Measurements from ENCODE around the gene PTGFRN. TPM values are rescaled to one million over a fixed set of nuclear protein-coding genes. Genes with fewer than 3 reads are reported as not detected.

The PTGFRN gene
- total RNA-seq, 1 experiment from 2014 or later, result 60.6 TPM

DNA sequence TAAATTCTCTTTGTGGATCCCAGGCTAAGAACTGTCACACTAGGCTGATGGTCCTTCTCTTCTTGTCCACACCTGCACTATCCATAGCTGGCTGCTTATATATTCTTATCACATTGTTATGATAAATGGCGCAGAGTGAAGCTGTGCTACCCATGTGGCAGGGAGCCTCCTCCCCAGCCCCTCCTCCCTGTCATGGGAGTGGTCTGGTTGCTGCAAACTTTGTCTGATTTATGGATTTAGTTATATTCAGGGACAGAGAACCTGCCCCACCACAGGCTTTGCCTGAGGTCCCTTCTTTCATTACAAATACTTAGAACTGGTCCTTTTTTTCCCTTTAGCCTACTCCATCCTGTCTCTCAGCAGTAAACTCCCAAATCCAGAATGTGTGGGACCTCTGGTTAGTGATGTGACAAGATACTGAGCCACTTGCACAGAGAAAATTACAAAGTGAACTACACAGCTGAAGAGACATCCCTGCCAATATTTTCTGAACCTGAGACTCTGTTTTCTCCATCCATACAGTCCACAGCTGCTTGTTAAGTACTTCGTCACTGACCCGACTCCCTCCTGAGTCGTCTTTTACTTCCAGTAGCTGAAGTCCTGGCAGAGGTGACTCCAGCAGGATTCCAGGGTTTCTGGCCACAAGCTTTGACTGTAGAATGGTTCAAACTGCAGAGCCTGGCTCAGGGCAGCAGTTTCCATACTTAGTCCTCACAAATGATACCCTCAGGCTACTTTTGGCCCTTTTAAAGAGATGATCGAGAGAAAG, 37.6 kb downstream of the PTGFRN start (continued):
- no peak for TF ChIP-seq CTCF (IDR thresholded peaks at IDR 0.05 in 2 of 3, conservative IDR thresholded peaks at IDR 0.05 in 1 of 3; ENCODE audit: borderline replicate concordance in 1 of 3, insufficient read depth in 1 of 3, low read depth in 2 of 3, low read length in 2 of 3)
- no peak for TF ChIP-seq CBX3 (IDR thresholded peaks at IDR 0.05; ENCODE audit: low read depth)
- no peak for TF ChIP-seq EGR1 (IDR thresholded peaks at IDR 0.05; ENCODE audit: low read depth)
- no peak for TF ChIP-seq YY1 (IDR thresholded peaks at IDR 0.05; ENCODE audit: extremely low read depth, insufficient replicate concordance, low read depth, low read length)
- TF ChIP-seq POLR2AphosphoS5 (IDR thresholded peaks at IDR 0.05; ENCODE audit: low read depth, low read length), result no peak

GRCh38 chr1:116948046-116948445, 38.3 kb downstream of the PTGFRN start:
- RAD21 ChIA-PET (ENCODE audit: low non-redundant PET in 1 of 2, low total read pairs in 2 of 2, uncharacterized antibody in 2 of 2, unreplicated experiment in 2 of 2), result no interaction called here
- Histone ChIP-seq H3K9ac (ENCODE audit: low read length) (no peak overlapping the region), H3K27me3 (ENCODE audit: insufficient read depth, low read length) (no peaks in the 10 kb centered on the region), H4K20me1 (ENCODE audit: insufficient read depth) (no peaks in the 10 kb centered on the region), H3K4me2 (ENCODE audit: low read length) (no peak overlapping the region), H3K4me1 (ENCODE audit: control insufficient read depth in 1 of 2, insufficient read depth in 2 of 2, low read length in 2 of 2) (no peaks in the 10 kb centered on the region), H3K4me3 (replicated peaks in 1 of 2; ENCODE audit: low read depth in 1 of 2, low read length in 2 of 2) (no peak overlapping the region), H3K79me2 (ENCODE audit: insufficient read depth, low read length) (no peaks in the 10 kb centered on the region), H3K9me2 (ENCODE audit: insufficient read depth) (no peaks in the 10 kb centered on the region), H3K36me3 (ENCODE audit: control insufficient read depth in 1 of 2, insufficient read depth in 2 of 2, low read length in 2 of 2) (peaks cover 0 to 5% of the 10 kb centered on the region in 2 experiments; a peak in 2 of 4 replicates), H3K27ac (ENCODE audit: low read depth, low read length) (no peak overlapping the region), H2AFZ (ENCODE audit: low read depth, low read length, poor library complexity, severe bottlenecking) (no peak overlapping the region), H3K9me3 (ENCODE audit: control insufficient read depth in 1 of 2, insufficient read depth in 1 of 2, low read depth in 1 of 2, low read length in 2 of 2) (no peaks in the 10 kb centered on the region)
- POLR2A ChIA-PET, result no interaction called here
- BruUV-seq (replicated peaks), result no TSS peak
- CTCF ChIA-PET, result no interaction called here
- TF ChIP-seq MAX (IDR thresholded peaks at IDR 0.05) (no peak), ZFX (IDR thresholded peaks at IDR 0.05) (no peak), RAD21 (IDR thresholded peaks at IDR 0.05; ENCODE audit: low read depth) (no peak), TCF7L2 (IDR thresholded peaks at IDR 0.05; ENCODE audit: borderline replicate concordance, extremely low read depth, insufficient read depth, insufficient read length) (no peak), ELF1 (IDR thresholded peaks at IDR 0.05; ENCODE audit: borderline replicate concordance, low read depth) (no peak), CEBPB (IDR thresholded peaks at IDR 0.05; ENCODE audit: low read depth) (no peak), CTCF (IDR thresholded peaks at IDR 0.05 in 2 of 3, conservative IDR thresholded peaks at IDR 0.05 in 1 of 3; ENCODE audit: borderline replicate concordance in 1 of 3, insufficient read depth in 1 of 3, low read depth in 2 of 3, low read length in 2 of 3) (no peak)
- intact Hi-C loops (cut with micrococcal nuclease), result loop anchor here (5.0 kb wide), 1 partner anchor 89 kb away; no protein-coding TSS in a partner anchor
- DNase-seq (ENCODE audit: low read depth, low spot score) (no peak), ATAC-seq (no peak)

All from HCT116 (cell line).